MCF 10A (cell line): ENCODE results near the gene KAZN. TPM values are rescaled to one million over a fixed set of nuclear protein-coding genes. Genes with fewer than 3 reads are reported as not detected.

Experiments used
- BruUV-seq: library from RNA; stranded (reverse); fragments of 400-500 nt; replicated peaks from 2 replicates; lab custom pipeline; 2021; lab: Mats Ljungman, UMichigan
- CTCF ChIA-PET: fragments of 300-600 bp; sonication (Branson Sonifier 250); formaldehyde crosslinking; extraction: SDS; loops from one replicate; lab custom pipeline; 2021; ENCODE audit warnings: antibody characterized with exemption, inconsistent platforms; lab: Yijun Ruan, JAX
- POLR2A ChIA-PET: fragments of 300-600, 350-650 bp; sonication (Branson Sonifier 250); formaldehyde crosslinking; extraction: SDS; loops from one replicate; lab custom pipeline; 2020; ENCODE audit warnings: antibody characterized with exemption, inconsistent platforms; lab: Yijun Ruan, JAX
- DNase-seq: peaks from one replicate; pipeline ENCODE4 v3.0.0-alpha.2; 2018; ENCODE audit not compliant: unreplicated experiment
- H3K27ac Mint-ChIP-seq: one replicate; pipeline ENCODE4 v1.8.0; 2022; ENCODE audit warnings: mild to moderate bottlenecking, low read depth, mixed read lengths; ENCODE audit not compliant: unreplicated experiment
- H3K27me3 Mint-ChIP-seq: one replicate; pipeline ENCODE4 v1.8.0; 2022; ENCODE audit warnings: mixed read lengths; ENCODE audit not compliant: insufficient read depth, unreplicated experiment
- H3K36me3 Mint-ChIP-seq: one replicate; pipeline ENCODE4 v1.8.0; 2022; ENCODE audit warnings: mild to moderate bottlenecking, moderate library complexity, mixed read lengths; ENCODE audit not compliant: insufficient read depth, unreplicated experiment
- H3K4me1 Mint-ChIP-seq: one replicate; pipeline ENCODE4 v1.8.0; 2022; ENCODE audit warnings: mixed read lengths; ENCODE audit not compliant: insufficient read depth, unreplicated experiment
- H3K4me3 Mint-ChIP-seq: one replicate; pipeline ENCODE4 v1.8.0; 2022; ENCODE audit warnings: mild to moderate bottlenecking, moderate library complexity, mixed read lengths; ENCODE audit not compliant: unreplicated experiment
- H3K9me3 Mint-ChIP-seq: one replicate; pipeline ENCODE4 v1.8.0; 2022; ENCODE audit warnings: mixed read lengths; ENCODE audit not compliant: unreplicated experiment
- intact Hi-C: fragments of 100-400 bp; cut with micrococcal nuclease; formaldehyde crosslinking; loops from 2 replicates; pipeline ENCODE4 v1.14.1; 2022
- total RNA-seq: library from RNA; stranded (reverse); gene quantifications from 2 replicates; pipeline ENCODE4 v1.2.3, GENCODE V29; 2022
- TF ChIP-seq, protein P1 (sequence below): fragments of 200-600 bp; IDR thresholded peaks from one replicate; pipeline ENCODE4 v1.8.0; 2022; ENCODE audit warnings: antibody characterized with exemption, mild to moderate bottlenecking; ENCODE audit not compliant: unreplicated experiment

Gene KAZN
- total RNA-seq, 1 experiment from 2014 or later, result 3.3 TPM

- ChIA-PET POLR2A (no interaction called here), CTCF (interaction anchor here (0.6 kb wide), 1 partner anchor 11 kb away, joined by 3 read pairs; no protein-coding TSS in a partner anchor)
- Mint-ChIP-seq H3K36me3 (no peaks in the 10 kb centered on the region), H3K27ac (no peak overlapping the region), H3K4me3 (no peak overlapping the region), H3K27me3 (peaks cover 27% of the 10 kb centered on the region), H3K9me3 (no peaks in the 10 kb centered on the region), H3K4me1 (peaks cover 5% of the 10 kb centered on the region)
- DNase-seq, result no peak
- TF ChIP-seq, protein P1, sequence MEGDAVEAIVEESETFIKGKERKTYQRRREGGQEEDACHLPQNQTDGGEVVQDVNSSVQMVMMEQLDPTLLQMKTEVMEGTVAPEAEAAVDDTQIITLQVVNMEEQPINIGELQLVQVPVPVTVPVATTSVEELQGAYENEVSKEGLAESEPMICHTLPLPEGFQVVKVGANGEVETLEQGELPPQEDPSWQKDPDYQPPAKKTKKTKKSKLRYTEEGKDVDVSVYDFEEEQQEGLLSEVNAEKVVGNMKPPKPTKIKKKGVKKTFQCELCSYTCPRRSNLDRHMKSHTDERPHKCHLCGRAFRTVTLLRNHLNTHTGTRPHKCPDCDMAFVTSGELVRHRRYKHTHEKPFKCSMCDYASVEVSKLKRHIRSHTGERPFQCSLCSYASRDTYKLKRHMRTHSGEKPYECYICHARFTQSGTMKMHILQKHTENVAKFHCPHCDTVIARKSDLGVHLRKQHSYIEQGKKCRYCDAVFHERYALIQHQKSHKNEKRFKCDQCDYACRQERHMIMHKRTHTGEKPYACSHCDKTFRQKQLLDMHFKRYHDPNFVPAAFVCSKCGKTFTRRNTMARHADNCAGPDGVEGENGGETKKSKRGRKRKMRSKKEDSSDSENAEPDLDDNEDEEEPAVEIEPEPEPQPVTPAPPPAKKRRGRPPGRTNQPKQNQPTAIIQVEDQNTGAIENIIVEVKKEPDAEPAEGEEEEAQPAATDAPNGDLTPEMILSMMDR, result no peak
- intact Hi-C loops, result no loop called here
- BruUV-seq, result no TSS peak
Observed at GRCh38 chr1:15096293-15096692, 497.8 kb downstream of the KAZN start.

DNA sequence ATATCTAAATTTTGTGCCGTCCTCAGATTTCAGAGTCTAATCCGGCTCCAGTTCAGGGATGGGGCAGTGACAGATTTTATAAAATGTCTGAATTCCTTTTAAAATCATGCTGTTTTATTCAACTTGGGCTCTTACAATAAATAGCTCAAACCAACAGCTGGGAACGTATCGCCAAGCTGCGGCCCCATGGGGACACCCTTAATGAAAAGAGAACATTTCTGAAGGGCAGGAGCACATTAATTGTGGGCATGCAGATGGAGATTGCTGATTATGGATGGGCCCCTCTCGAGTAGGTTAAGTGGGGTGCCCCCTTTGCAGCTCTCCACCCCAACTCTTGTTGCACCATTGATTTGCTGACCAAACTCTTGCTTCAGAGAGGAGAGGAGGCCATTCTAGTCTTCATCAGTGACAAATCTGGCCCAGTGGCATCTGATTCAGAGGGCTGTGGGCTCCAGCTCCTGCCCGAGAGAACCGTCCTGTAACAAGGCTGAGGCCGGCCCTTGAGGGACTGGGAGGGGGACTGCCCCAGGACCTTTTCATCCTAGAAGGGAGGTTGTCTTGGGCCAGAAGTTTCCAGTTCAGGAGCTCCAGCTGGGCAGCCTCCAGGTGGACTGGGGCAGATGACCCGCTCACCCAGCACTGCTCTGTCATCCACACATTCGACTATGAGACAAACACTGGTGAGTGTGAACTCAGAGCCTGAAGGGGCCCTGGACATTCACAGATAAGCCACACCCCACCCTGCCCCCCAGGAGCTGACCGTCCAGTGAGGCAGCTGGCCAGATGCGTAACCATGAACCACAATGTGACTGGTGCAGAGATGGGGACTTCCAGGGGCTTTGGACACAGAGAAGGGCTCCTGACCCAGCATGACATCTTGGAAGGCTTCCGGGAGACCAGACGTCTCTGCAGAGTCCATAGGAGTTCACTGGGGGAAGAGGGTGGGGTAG is 500.0 kb downstream of the KAZN start:
- H3K27ac Mint-ChIP-seq, result no peak overlapping the region
- no TSS peak for BruUV-seq
- H3K9me3 Mint-ChIP-seq, result no peaks in the 10 kb centered on the region
- TF ChIP-seq, protein P1, result no peak
- DNase-seq, result no peak
- intact Hi-C loops, result no loop called here
- no peaks in the 10 kb centered on the region for H3K36me3 Mint-ChIP-seq
- peaks cover 6% of the 10 kb centered on the region for H3K4me1 Mint-ChIP-seq
- CTCF ChIA-PET, result interaction anchor here (0.7 to 1.4 kb wide), 12 partner anchors 8 to 1132 kb away, joined by 3 to 5 read pairs (median 3); no protein-coding TSS in a partner anchor
- POLR2A ChIA-PET, result no interaction called here
- peaks cover 38% of the 10 kb centered on the region for H3K27me3 Mint-ChIP-seq
- H3K4me3 Mint-ChIP-seq, result no peak overlapping the region

- intact Hi-C loops, result loop anchor here (1.0 to 5.0 kb wide), 3 partner anchors 37 to 1132 kb away; no protein-coding TSS in a partner anchor
- H3K36me3 Mint-ChIP-seq, result no peaks in the 10 kb centered on the region
- POLR2A ChIA-PET, result no interaction called here
- H3K4me3 Mint-ChIP-seq, result no peak overlapping the region
- no peak for DNase-seq
- TF ChIP-seq, protein P1, result no peak
- peaks cover 38% of the 10 kb centered on the region for H3K27me3 Mint-ChIP-seq
- H3K4me1 Mint-ChIP-seq, result peaks cover 6% of the 10 kb centered on the region
- no peaks in the 10 kb centered on the region for H3K9me3 Mint-ChIP-seq
- BruUV-seq, result no TSS peak
- CTCF ChIA-PET, result interaction anchor here (0.5 to 1.5 kb wide), 21 partner anchors 9 to 1510 kb away, joined by 3 to 7 read pairs (median 4); no protein-coding TSS in a partner anchor
- no peak overlapping the region for H3K27ac Mint-ChIP-seq
Observed at GRCh38 chr1:15099441-15100120, 501.1 kb downstream of the KAZN start.
